ENCODE data around the gene ARMH4.

The ARMH4 gene

DNA sequence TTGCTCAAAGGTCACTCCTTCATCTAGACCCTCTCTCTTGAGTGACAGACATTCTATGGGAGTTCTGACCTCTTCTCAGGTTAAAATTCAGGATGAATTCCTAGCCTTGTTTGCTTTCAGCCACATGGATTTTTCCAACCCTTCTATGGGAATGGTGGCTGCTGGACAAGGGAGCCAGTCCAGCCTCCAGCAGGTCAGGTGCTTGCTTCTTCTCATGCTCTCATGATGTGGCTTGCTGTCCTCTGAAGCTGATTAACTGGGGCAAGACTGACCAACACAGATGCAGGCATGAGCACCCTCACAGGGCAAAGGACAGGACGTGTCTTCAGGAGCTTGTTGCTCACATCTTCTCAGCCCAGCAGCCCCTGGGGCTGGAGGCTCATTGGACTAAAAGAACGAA lies 188.9 kb downstream of the ARMH4 start:
- Histone ChIP-seq H3F3A (ENCODE audit: insufficient read depth, low read length) (no peaks in the 10 kb centered on the region), H3K4me1 (ENCODE audit: low read length) (no peaks in the 10 kb centered on the region), H3K79me2 (ENCODE audit: low read length) (no peaks in the 10 kb centered on the region), H3K9me3 (replicated peaks; ENCODE audit: insufficient read depth, low read length) (no peaks in the 10 kb centered on the region), H3K36me3 (replicated peaks; ENCODE audit: insufficient read depth, low read length) (no peaks in the 10 kb centered on the region), H3K27ac (ENCODE audit: low read length) (no peak overlapping the region), H3K9ac (ENCODE audit: low read length) (no peak overlapping the region), H2AFZ (ENCODE audit: low read length) (no peak overlapping the region), H3K4me2 (ENCODE audit: low read depth, low read length) (no peak overlapping the region), H4K20me1 (ENCODE audit: insufficient read depth, low read length) (no peaks in the 10 kb centered on the region), H3K9me2 (replicated peaks; ENCODE audit: insufficient read depth, low read length) (no peaks in the 10 kb centered on the region), H3K27me3 (replicated peaks; ENCODE audit: insufficient read depth, low read length) (no peaks in the 10 kb centered on the region), H3K4me3 (ENCODE audit: low read length) (no peak overlapping the region)
- TF ChIP-seq EZH2phosphoT487 (IDR thresholded peaks at IDR 0.05; ENCODE audit: low read length) (no peak), CTCF (IDR thresholded peaks at IDR 0.05; ENCODE audit: low read length) (no peak), EZH2 (optimal IDR thresholded peaks at IDR 0.05; ENCODE audit: low read depth, low read length) (no peak)
- no peak for DNase-seq

- H3K36me3 ChIP-seq (replicated peaks; ENCODE audit: insufficient read depth, low read length), result no peaks in the 10 kb centered on the region
- no peaks in the 10 kb centered on the region for H3K9me2 ChIP-seq (replicated peaks; ENCODE audit: insufficient read depth, low read length)
- H4K20me1 ChIP-seq (ENCODE audit: insufficient read depth, low read length), result no peaks in the 10 kb centered on the region
- H3K27ac ChIP-seq (ENCODE audit: low read length), result no peak overlapping the region
- H3K79me2 ChIP-seq (ENCODE audit: low read length), result no peaks in the 10 kb centered on the region
- no peaks in the 10 kb centered on the region for H3K9me3 ChIP-seq (replicated peaks; ENCODE audit: insufficient read depth, low read length)
- no peak for DNase-seq
- no peak overlapping the region for H3K9ac ChIP-seq (ENCODE audit: low read length)
- no peaks in the 10 kb centered on the region for H3F3A ChIP-seq (ENCODE audit: insufficient read depth, low read length)
- H3K4me2 ChIP-seq (ENCODE audit: low read depth, low read length), result no peak overlapping the region
- H3K4me3 ChIP-seq (ENCODE audit: low read length), result no peak overlapping the region
- H3K4me1 ChIP-seq (ENCODE audit: low read length), result no peaks in the 10 kb centered on the region
- TF ChIP-seq EZH2phosphoT487 (IDR thresholded peaks at IDR 0.05; ENCODE audit: low read length) (no peak), EZH2 (optimal IDR thresholded peaks at IDR 0.05; ENCODE audit: low read depth, low read length) (no peak), CTCF (IDR thresholded peaks at IDR 0.05; ENCODE audit: low read length) (no peak)
- H3K27me3 ChIP-seq (replicated peaks; ENCODE audit: insufficient read depth, low read length), result no peaks in the 10 kb centered on the region
- H2AFZ ChIP-seq (ENCODE audit: low read length), result no peak overlapping the region
These were observed 189.5 kb downstream of the ARMH4 start for GRCh38 chr14:57962325-57963035.

GRCh38 chr14:57961786-57962060 lies 190.3 kb downstream of the ARMH4 start:
- Histone ChIP-seq H3K36me3 (replicated peaks; ENCODE audit: insufficient read depth, low read length) (no peaks in the 10 kb centered on the region), H3K79me2 (ENCODE audit: low read length) (no peaks in the 10 kb centered on the region), H2AFZ (ENCODE audit: low read length) (no peak overlapping the region), H3K4me1 (ENCODE audit: low read length) (no peaks in the 10 kb centered on the region), H3K9ac (ENCODE audit: low read length) (no peak overlapping the region), H3F3A (ENCODE audit: insufficient read depth, low read length) (no peaks in the 10 kb centered on the region), H3K27me3 (replicated peaks; ENCODE audit: insufficient read depth, low read length) (no peaks in the 10 kb centered on the region), H3K9me3 (replicated peaks; ENCODE audit: insufficient read depth, low read length) (no peaks in the 10 kb centered on the region), H3K4me2 (ENCODE audit: low read depth, low read length) (no peak overlapping the region), H3K9me2 (replicated peaks; ENCODE audit: insufficient read depth, low read length) (no peaks in the 10 kb centered on the region), H3K27ac (ENCODE audit: low read length) (no peak overlapping the region), H3K4me3 (ENCODE audit: low read length) (no peak overlapping the region), H4K20me1 (ENCODE audit: insufficient read depth, low read length) (no peaks in the 10 kb centered on the region)
- no peak for TF ChIP-seq EZH2phosphoT487 (IDR thresholded peaks at IDR 0.05; ENCODE audit: low read length)
- TF ChIP-seq EZH2 (optimal IDR thresholded peaks at IDR 0.05; ENCODE audit: low read depth, low read length), result no peak
- TF ChIP-seq CTCF (IDR thresholded peaks at IDR 0.05; ENCODE audit: low read length), result no peak
- no peak for DNase-seq

Measured in MM.1S (cell line).